HFF-Myc (cell line): ENCODE data around the gene CCDC167.

Experiments
- DNase-seq: peaks from one replicate; pipeline ENCODE4 v3.0.0-alpha.2; 2011; ENCODE audit warnings: low read depth; ENCODE audit errors: extremely low read depth
- H3K4me3 ChIP-seq: replicated peaks from 2 replicates; pipeline ENCODE4 v1.5.1; 2011; ENCODE audit warnings: low read depth, mild to moderate bottlenecking, control low read depth, low read length
- CTCF ChIP-seq: IDR thresholded peaks from 2 replicates; pipeline ENCODE4 v1.5.1; 2012; ENCODE audit warnings: mild to moderate bottlenecking, low read depth, low read length, control low read depth; ENCODE audit errors: missing control alignments

Gene CCDC167

GRCh38 chr6:37543361-37543760 lies 43.7 kb upstream of the CCDC167 start:
- no peak for DNase-seq
- TF ChIP-seq CTCF, result no peak
- no peak overlapping the region for H3K4me3 ChIP-seq

GRCh38 chr6:37541346-37541745 lies 41.7 kb upstream of the CCDC167 start:
- DNase-seq, result no peak
- H3K4me3 ChIP-seq, result no peak overlapping the region
- no peak for TF ChIP-seq CTCF

GRCh38 chr6:37540390-37540789 lies 40.7 kb upstream of the CCDC167 start:
- no peak overlapping the region for H3K4me3 ChIP-seq
- no peak for DNase-seq
- TF ChIP-seq CTCF, result no peak

GRCh38 chr6:37540029-37540352 lies 40.3 kb upstream of the CCDC167 start:
- no peak for TF ChIP-seq CTCF
- H3K4me3 ChIP-seq, result no peak overlapping the region
- no peak for DNase-seq

GRCh38 chr6:37539171-37540028 lies 39.7 kb upstream of the CCDC167 start:
- no peak for TF ChIP-seq CTCF
- H3K4me3 ChIP-seq, result no peak overlapping the region

GRCh38 chr6:37538107-37538506 lies 38.4 kb upstream of the CCDC167 start:
- H3K4me3 ChIP-seq, result no peak overlapping the region
- no peak for DNase-seq
- peak; percentile 30 for TF ChIP-seq CTCF

More at GRCh38 chr6:37539171-37540028, 39.7 kb upstream of the CCDC167 start:
- no peak for DNase-seq

GRCh38 chr6:37537548-37537947 lies 37.9 kb upstream of the CCDC167 start:
- no peak for DNase-seq
- TF ChIP-seq CTCF, result no peak
- H3K4me3 ChIP-seq, result no peak overlapping the region
